GM23338 (cell line): ENCODE results near the gene TPSB2. TPM values are rescaled to one million over a fixed set of nuclear protein-coding genes. Genes with fewer than 3 reads are reported as not detected.

ENCODE experiments used
- ATAC-seq: fragments of 200-7000 bp; cut with Tn5 transposase; 3 replicates; pipeline ENCODE4 v1.9.1; 2020
- DNase-seq: peaks from one replicate; pipeline ENCODE4 v3.0.0-alpha.2; 2015; ENCODE audit warnings: low spot score
- H2AFZ ChIP-seq: fragments of 200-600 bp; sonication (generic); 2 replicates; pipeline ENCODE4 v1.8.0; 2016; ENCODE audit warnings: antibody characterized with exemption, mild to moderate bottlenecking, moderate library complexity
- H3F3A ChIP-seq: fragments of 200-600 bp; sonication (generic); replicated peaks from 2 replicates; pipeline ENCODE4 v1.8.0; 2017; ENCODE audit warnings: antibody characterized with exemption, mixed run types, low read depth
- H3K27ac ChIP-seq: fragments of 200-600 bp; sonication (generic); 2 replicates; pipeline ENCODE4 v1.6.1; 2016; ENCODE audit warnings: low read depth
- H3K27me3 ChIP-seq: fragments of 200-600 bp; sonication (generic); 2 replicates; pipeline ENCODE4 v1.8.0; 2016; ENCODE audit warnings: mild to moderate bottlenecking, mixed run types, moderate library complexity; ENCODE audit not compliant: insufficient read depth
- H3K36me3 ChIP-seq: fragments of 200-600 bp; sonication (generic); 2 replicates; pipeline ENCODE4 v1.8.0; 2016; ENCODE audit warnings: mild to moderate bottlenecking; ENCODE audit not compliant: insufficient read depth
- H3K4me1 ChIP-seq: fragments of 200-600 bp; sonication (generic); 2 replicates; pipeline ENCODE4 v1.8.0; 2016; ENCODE audit warnings: mild to moderate bottlenecking, moderate library complexity; ENCODE audit not compliant: insufficient read depth
- H3K4me2 ChIP-seq: fragments of 200-600 bp; sonication (generic); 2 replicates; pipeline ENCODE4 v1.7.1; 2017; ENCODE audit warnings: mixed run types
- H3K4me3 ChIP-seq: fragments of 200-600 bp; sonication (generic); 2 replicates; pipeline ENCODE4 v1.6.1; 2016; ENCODE audit warnings: mixed run types
- H3K79me2 ChIP-seq: fragments of 200-600 bp; sonication (generic); replicated peaks from 2 replicates; pipeline ENCODE4 v1.8.0; 2017; ENCODE audit warnings: mild to moderate bottlenecking; ENCODE audit not compliant: insufficient read depth
- H3K9me2 ChIP-seq: fragments of 200-600 bp; sonication (generic); 2 replicates; pipeline ENCODE4 v1.8.0; 2017; ENCODE audit not compliant: insufficient read depth
- H4K20me1 ChIP-seq: fragments of 200-600 bp; sonication (generic); replicated peaks from 2 replicates; pipeline ENCODE4 v1.8.0; 2017; ENCODE audit warnings: mild to moderate bottlenecking; ENCODE audit not compliant: insufficient read depth
- H3K27ac Mint-ChIP-seq: 2 replicates; pipeline ENCODE4 v1.8.0; 2020; ENCODE audit warnings: inconsistent platforms, mild to moderate bottlenecking, moderate library complexity, mixed read lengths
- H3K27me3 Mint-ChIP-seq: 3 replicates; pipeline ENCODE4 v1.8.0; 2022; ENCODE audit warnings: low read depth, mild to moderate bottlenecking, moderate library complexity, mixed read lengths, inconsistent platforms; ENCODE audit not compliant: insufficient read depth, poor library complexity
- H3K36me3 Mint-ChIP-seq: 3 replicates; pipeline ENCODE4 v1.8.0; 2021; ENCODE audit warnings: low read depth, mild to moderate bottlenecking, inconsistent platforms, moderate library complexity, mixed read lengths
- H3K4me1 Mint-ChIP-seq: 3 replicates; pipeline ENCODE4 v1.8.0; 2020; ENCODE audit warnings: mild to moderate bottlenecking, inconsistent platforms, mixed read lengths
- H3K4me3 Mint-ChIP-seq: 3 replicates; pipeline ENCODE4 v1.8.0; 2021; ENCODE audit warnings: moderate library complexity, mild to moderate bottlenecking, inconsistent platforms, mixed read lengths
- H3K9me3 Mint-ChIP-seq: 3 replicates; pipeline ENCODE4 v1.8.0; 2020; ENCODE audit warnings: moderate library complexity, mild to moderate bottlenecking, inconsistent platforms, mixed read lengths
- CREB1 ChIP-seq: fragments of 250-450 bp; sonication (Bioruptor Pico); IDR thresholded peaks from 2 replicates; pipeline ENCODE4 v1.5.0; 2020; ENCODE audit warnings: low read depth, mild to moderate bottlenecking, moderate library complexity
- CTCF ChIP-seq, 2 experiments: fragments of 200-600 bp in 1 of 2; sonication (generic) in 1 of 2; conservative IDR thresholded peaks; 2 replicates each; pipeline versions ENCODE4 v1.5.1 to v1.6.1; 2016 to 2017; ENCODE audit warnings: antibody characterized with exemption in 2 of 2, low read depth in 2 of 2, mild to moderate bottlenecking in 2 of 2, moderate library complexity in 1 of 2
- EZH2 ChIP-seq: fragments of 200-600 bp; sonication (generic); IDR thresholded peaks from one replicate; pipeline ENCODE4 v1.8.0; 2017; ENCODE audit warnings: antibody characterized with exemption, mild to moderate bottlenecking, low read depth; ENCODE audit not compliant: unreplicated experiment
- EZH2phosphoT487 ChIP-seq: fragments of 200-600 bp; sonication (generic); IDR thresholded peaks from one replicate; pipeline ENCODE4 v1.8.1; 2018; ENCODE audit warnings: antibody characterized with exemption; ENCODE audit not compliant: unreplicated experiment
- JUNB ChIP-seq: IDR thresholded peaks from one replicate; pipeline ENCODE4 v1.6.1; 2016; ENCODE audit warnings: antibody characterized with exemption; ENCODE audit not compliant: unreplicated experiment
- NANOG ChIP-seq: IDR thresholded peaks from 2 replicates; pipeline ENCODE4 v1.6.1; 2016; ENCODE audit warnings: antibody characterized with exemption, borderline replicate concordance
- POLR2AphosphoS5 ChIP-seq: IDR thresholded peaks from 2 replicates; pipeline ENCODE4 v1.6.1; 2016; ENCODE audit warnings: antibody characterized with exemption, low read depth
- STAT1 ChIP-seq: IDR thresholded peaks from one replicate; pipeline ENCODE4 v1.6.1; 2016; ENCODE audit warnings: antibody characterized with exemption; ENCODE audit not compliant: unreplicated experiment
- ZNF114 ChIP-seq: fragments of 250-450 bp; sonication (Bioruptor Pico); IDR thresholded peaks from 2 replicates; pipeline ENCODE4 v1.5.0; 2020; ENCODE audit warnings: mild to moderate bottlenecking, moderate library complexity
- ZNF331 ChIP-seq: fragments of 250-450 bp; sonication (Bioruptor Pico); IDR thresholded peaks from 2 replicates; pipeline ENCODE4 v1.5.0; 2020; ENCODE audit warnings: low read depth, mild to moderate bottlenecking, moderate library complexity
- polyA plus RNA-seq: library from polyadenylated mRNA; unstranded; fragments of >200 nt; fragmentation: Nextera tagmentation; extraction: Ambion mirVana; gene quantifications from 2 replicates; pipeline ENCODE4 v1.2.1, GENCODE V29; 2016
- total RNA-seq: library from RNA; depleted of rRNA; stranded (reverse); fragments of >200 nt; shearing (Covaris generic); gene quantifications from 2 replicates; pipeline ENCODE4 v1.2.3, GENCODE V29; 2014
- TF ChIP-seq, protein P1 (sequence below): IDR thresholded peaks from 2 replicates; pipeline ENCODE4 v1.6.1; 2016; ENCODE audit warnings: antibody characterized with exemption
- TF ChIP-seq, protein P2 (sequence below): fragments of 250-450 bp; sonication (Bioruptor Pico); IDR thresholded peaks from 2 replicates; pipeline ENCODE4 v1.5.0; 2020; ENCODE audit warnings: mild to moderate bottlenecking, moderate library complexity
- TF ChIP-seq, protein P3 (sequence below): IDR thresholded peaks from one replicate; pipeline ENCODE4 v1.6.1; 2018; ENCODE audit warnings: antibody characterized with exemption; ENCODE audit not compliant: unreplicated experiment

TPSB2 gene
- total and polyA plus RNA-seq, 2 experiments from 2014 or later, result 0.23 TPM; not detected in 1

DNA sequence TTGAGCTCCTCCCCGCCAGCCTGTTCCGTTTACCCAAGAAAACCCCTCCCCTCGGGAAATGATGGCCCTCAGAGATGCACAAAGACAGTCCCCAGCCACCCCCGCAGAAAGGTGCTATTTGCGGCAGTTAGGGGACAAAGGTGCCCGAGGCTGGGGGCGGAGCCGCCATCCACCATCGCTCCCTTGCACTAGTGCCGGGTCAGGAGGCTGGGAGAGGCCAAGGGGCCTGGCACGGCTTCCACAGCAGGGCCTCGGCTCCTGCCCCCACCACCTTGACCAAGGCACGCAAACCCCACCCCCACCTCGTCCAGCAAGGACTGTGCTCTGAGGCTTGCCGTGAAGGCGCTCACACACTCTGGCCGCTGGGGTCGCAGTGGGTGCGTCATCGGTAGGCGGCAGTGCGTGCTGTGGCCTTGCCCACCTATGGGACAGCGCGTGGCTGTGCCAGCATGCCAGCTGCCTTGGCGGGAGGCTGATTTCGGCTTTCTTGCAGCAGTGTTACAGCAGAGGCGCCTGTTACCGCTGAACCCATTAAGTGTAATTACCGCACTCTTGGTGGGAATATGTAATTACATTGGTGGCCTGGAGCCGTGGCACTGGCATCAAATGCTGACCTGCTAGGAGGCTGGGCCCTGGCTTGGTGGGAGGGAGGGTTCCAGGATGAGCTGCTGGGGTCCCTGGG lies 36.7 kb downstream of the TPSB2 start:
- Histone ChIP-seq H4K20me1 (no peaks in the 10 kb centered on the region; the same call in 1 of the 2 replicates), H3K36me3 (no peaks in the 10 kb centered on the region)
- ATAC-seq, result no peak

More for the DNA sequence above, 36.7 kb downstream of the TPSB2 start:
- no peak overlapping the region for H3K27ac Mint-ChIP-seq
- no peak overlapping the region for H3K4me2 ChIP-seq
- H3K4me3 Mint-ChIP-seq, result no peak overlapping the region
- peaks cover 3% of the 10 kb centered on the region; the same call in 1 of the 3 replicates for H3K4me1 Mint-ChIP-seq
- no peak overlapping the region for H3K4me3 ChIP-seq
- no peak overlapping the region for H2AFZ ChIP-seq
- no peak for DNase-seq
- H3K36me3 Mint-ChIP-seq, result no peaks in the 10 kb centered on the region
- peaks cover 6% of the 10 kb centered on the region for H3K27me3 Mint-ChIP-seq
- H3K79me2 ChIP-seq, result no peaks in the 10 kb centered on the region; the same call in 1 of the 2 replicates
- H3K27ac ChIP-seq, result no peak overlapping the region
- TF ChIP-seq, protein P1, sequence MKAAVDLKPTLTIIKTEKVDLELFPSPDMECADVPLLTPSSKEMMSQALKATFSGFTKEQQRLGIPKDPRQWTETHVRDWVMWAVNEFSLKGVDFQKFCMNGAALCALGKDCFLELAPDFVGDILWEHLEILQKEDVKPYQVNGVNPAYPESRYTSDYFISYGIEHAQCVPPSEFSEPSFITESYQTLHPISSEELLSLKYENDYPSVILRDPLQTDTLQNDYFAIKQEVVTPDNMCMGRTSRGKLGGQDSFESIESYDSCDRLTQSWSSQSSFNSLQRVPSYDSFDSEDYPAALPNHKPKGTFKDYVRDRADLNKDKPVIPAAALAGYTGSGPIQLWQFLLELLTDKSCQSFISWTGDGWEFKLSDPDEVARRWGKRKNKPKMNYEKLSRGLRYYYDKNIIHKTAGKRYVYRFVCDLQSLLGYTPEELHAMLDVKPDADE, result no peak
- TF ChIP-seq EZH2phosphoT487, result no peak
- TF ChIP-seq ZNF114, result no peak
- TF ChIP-seq, protein P2, sequence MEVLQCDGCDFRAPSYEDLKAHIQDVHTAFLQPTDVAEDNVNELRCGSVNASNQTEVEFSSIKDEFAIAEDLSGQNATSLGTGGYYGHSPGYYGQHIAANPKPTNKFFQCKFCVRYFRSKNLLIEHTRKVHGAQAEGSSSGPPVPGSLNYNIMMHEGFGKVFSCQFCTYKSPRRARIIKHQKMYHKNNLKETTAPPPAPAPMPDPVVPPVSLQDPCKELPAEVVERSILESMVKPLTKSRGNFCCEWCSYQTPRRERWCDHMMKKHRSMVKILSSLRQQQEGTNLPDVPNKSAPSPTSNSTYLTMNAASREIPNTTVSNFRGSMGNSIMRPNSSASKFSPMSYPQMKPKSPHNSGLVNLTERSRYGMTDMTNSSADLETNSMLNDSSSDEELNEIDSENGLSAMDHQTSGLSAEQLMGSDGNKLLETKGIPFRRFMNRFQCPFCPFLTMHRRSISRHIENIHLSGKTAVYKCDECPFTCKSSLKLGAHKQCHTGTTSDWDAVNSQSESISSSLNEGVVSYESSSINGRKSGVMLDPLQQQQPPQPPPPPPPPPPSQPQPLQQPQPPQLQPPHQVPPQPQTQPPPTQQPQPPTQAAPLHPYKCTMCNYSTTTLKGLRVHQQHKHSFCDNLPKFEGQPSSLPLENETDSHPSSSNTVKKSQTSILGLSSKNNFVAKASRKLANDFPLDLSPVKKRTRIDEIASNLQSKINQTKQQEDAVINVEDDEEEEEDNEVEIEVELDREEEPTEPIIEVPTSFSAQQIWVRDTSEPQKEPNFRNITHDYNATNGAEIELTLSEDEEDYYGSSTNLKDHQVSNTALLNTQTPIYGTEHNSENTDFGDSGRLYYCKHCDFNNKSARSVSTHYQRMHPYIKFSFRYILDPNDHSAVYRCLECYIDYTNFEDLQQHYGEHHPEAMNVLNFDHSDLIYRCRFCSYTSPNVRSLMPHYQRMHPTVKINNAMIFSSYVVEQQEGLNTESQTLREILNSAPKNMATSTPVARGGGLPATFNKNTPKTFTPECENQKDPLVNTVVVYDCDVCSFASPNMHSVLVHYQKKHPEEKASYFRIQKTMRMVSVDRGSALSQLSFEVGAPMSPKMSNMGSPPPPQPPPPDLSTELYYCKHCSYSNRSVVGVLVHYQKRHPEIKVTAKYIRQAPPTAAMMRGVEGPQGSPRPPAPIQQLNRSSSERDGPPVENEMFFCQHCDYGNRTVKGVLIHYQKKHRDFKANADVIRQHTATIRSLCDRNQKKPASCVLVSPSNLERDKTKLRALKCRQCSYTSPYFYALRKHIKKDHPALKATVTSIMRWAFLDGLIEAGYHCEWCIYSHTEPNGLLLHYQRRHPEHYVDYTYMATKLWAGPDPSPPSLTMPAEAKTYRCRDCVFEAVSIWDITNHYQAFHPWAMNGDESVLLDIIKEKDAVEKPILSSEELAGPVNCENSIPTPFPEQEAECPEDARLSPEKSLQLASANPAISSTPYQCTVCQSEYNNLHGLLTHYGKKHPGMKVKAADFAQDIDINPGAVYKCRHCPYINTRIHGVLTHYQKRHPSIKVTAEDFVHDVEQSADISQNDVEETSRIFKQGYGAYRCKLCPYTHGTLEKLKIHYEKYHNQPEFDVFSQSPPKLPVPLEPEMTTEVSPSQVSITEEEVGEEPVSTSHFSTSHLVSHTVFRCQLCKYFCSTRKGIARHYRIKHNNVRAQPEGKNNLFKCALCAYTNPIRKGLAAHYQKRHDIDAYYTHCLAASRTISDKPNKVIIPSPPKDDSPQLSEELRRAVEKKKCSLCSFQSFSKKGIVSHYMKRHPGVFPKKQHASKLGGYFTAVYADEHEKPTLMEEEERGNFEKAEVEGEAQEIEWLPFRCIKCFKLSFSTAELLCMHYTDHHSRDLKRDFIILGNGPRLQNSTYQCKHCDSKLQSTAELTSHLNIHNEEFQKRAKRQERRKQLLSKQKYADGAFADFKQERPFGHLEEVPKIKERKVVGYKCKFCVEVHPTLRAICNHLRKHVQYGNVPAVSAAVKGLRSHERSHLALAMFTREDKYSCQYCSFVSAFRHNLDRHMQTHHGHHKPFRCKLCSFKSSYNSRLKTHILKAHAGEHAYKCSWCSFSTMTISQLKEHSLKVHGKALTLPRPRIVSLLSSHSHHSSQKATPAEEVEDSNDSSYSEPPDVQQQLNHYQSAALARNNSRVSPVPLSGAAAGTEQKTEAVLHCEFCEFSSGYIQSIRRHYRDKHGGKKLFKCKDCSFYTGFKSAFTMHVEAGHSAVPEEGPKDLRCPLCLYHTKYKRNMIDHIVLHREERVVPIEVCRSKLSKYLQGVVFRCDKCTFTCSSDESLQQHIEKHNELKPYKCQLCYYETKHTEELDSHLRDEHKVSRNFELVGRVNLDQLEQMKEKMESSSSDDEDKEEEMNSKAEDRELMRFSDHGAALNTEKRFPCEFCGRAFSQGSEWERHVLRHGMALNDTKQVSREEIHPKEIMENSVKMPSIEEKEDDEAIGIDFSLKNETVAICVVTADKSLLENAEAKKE (CRISPR knock-in tag), result no peak
- TF ChIP-seq EZH2, result no peak
- no peak for TF ChIP-seq POLR2AphosphoS5
- no peak for TF ChIP-seq CREB1 (CRISPR knock-in tag)
- TF ChIP-seq, protein P3, sequence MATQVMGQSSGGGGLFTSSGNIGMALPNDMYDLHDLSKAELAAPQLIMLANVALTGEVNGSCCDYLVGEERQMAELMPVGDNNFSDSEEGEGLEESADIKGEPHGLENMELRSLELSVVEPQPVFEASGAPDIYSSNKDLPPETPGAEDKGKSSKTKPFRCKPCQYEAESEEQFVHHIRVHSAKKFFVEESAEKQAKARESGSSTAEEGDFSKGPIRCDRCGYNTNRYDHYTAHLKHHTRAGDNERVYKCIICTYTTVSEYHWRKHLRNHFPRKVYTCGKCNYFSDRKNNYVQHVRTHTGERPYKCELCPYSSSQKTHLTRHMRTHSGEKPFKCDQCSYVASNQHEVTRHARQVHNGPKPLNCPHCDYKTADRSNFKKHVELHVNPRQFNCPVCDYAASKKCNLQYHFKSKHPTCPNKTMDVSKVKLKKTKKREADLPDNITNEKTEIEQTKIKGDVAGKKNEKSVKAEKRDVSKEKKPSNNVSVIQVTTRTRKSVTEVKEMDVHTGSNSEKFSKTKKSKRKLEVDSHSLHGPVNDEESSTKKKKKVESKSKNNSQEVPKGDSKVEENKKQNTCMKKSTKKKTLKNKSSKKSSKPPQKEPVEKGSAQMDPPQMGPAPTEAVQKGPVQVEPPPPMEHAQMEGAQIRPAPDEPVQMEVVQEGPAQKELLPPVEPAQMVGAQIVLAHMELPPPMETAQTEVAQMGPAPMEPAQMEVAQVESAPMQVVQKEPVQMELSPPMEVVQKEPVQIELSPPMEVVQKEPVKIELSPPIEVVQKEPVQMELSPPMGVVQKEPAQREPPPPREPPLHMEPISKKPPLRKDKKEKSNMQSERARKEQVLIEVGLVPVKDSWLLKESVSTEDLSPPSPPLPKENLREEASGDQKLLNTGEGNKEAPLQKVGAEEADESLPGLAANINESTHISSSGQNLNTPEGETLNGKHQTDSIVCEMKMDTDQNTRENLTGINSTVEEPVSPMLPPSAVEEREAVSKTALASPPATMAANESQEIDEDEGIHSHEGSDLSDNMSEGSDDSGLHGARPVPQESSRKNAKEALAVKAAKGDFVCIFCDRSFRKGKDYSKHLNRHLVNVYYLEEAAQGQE, result no peak
- no peak for TF ChIP-seq JUNB
- no peak for TF ChIP-seq STAT1
- TF ChIP-seq NANOG, result no peak
- TF ChIP-seq ZNF331 (CRISPR knock-in tag), result no peak
- TF ChIP-seq CTCF (conservative IDR thresholded peaks at IDR 0.05; ENCODE audit: low read depth in 2 of 2), result no peak
- H3K9me2 ChIP-seq, result no peaks in the 10 kb centered on the region
- H3K9me3 Mint-ChIP-seq, result no peaks in the 10 kb centered on the region
- no peaks in the 10 kb centered on the region for H3F3A ChIP-seq
- no peaks in the 10 kb centered on the region for H3K4me1 ChIP-seq
- no peaks in the 10 kb centered on the region for H3K27me3 ChIP-seq
